ENCODE data around the gene GNG7. TPM values are rescaled to one million over a fixed set of nuclear protein-coding genes. Genes with fewer than 3 reads are reported as not detected.
"Not testable (repeated sequence)": the region's sequence is repeated elsewhere in the genome, so short reads cannot be mapped to it uniquely, and the experiment has no call there.

Gene GNG7
- total and polyA plus RNA-seq, 2 experiments from 2014 or later, result 0.11 to 0.13 TPM

- in situ Hi-C loops (cut with MboI), result no loop called here
- Histone ChIP-seq H3K4me3 (no peak overlapping the region), H2AFZ (no peak overlapping the region)
These were observed 128.0 kb downstream of the GNG7 start for GRCh38 chr19:2574478-2574931.

DNA sequence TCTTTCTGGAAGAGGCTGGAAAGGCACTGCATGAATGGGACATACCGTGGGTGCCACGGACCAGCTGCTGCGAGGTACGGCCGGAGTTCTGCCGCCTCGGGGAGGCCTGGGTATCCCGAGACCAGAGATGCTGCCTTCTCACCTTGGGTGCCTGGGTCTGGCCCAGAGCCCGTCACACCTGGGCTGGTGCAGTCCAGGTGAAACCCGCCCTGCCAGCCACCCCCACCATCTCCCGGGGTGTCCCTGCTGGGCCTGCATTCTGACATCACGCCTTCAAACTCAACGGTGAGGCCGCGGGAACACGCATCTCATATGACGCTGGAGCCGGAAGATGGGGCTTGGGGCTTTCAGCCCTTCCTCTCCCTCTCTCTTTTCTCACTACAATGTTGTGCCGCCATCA lies 128.6 kb downstream of the GNG7 start:
- Histone ChIP-seq H3K4me1 (ENCODE audit: insufficient read depth) (peaks cover 26% of the 10 kb centered on the region), H3K79me2 (ENCODE audit: insufficient read depth) (no peaks in the 10 kb centered on the region), H3K4me3 (no peak overlapping the region), H3K36me3 (ENCODE audit: low read depth) (no peaks in the 10 kb centered on the region), H3F3A (ENCODE audit: insufficient read depth) (peaks cover 16% of the 10 kb centered on the region), H3K9ac (no peak overlapping the region), H4K20me1 (ENCODE audit: insufficient read depth) (no peaks in the 10 kb centered on the region), H3K27me3 (replicated peaks; ENCODE audit: insufficient read depth) (no peaks in the 10 kb centered on the region), H3K4me2 (ENCODE audit: unreplicated experiment) (no peak overlapping the region), H3K9me2 (ENCODE audit: insufficient read depth) (no peaks in the 10 kb centered on the region), H3K9me3 (ENCODE audit: low read depth) (no peaks in the 10 kb centered on the region), H2AFZ (no peak overlapping the region), H3K27ac (no peak overlapping the region)
- in situ Hi-C loops (cut with MboI), result no loop called here
- no peak for DNase-seq
- 89 to 90% methylated on average over 17 to 18 of the region's 19 CpGs for WGBS, 2 experiments (ENCODE audit: low coverage in 1 of 2, low lambda C conversion rate in 2 of 2, missing lambda C conversion rate in 2 of 2)
- no peak for TF ChIP-seq EZH2phosphoT487 (IDR thresholded peaks at IDR 0.05; ENCODE audit: insufficient read depth, low read depth)
- TF ChIP-seq EZH2 (IDR thresholded peaks at IDR 0.05; ENCODE audit: insufficient read depth, poor library complexity, severe bottlenecking), result no peak

More at GRCh38 chr19:2574478-2574931, 128.0 kb downstream of the GNG7 start:
- no peaks in the 10 kb centered on the region for H3K36me3 ChIP-seq (ENCODE audit: low read depth)
- H3K4me1 ChIP-seq (ENCODE audit: insufficient read depth), result peaks cover 26% of the 10 kb centered on the region
- H3K27ac ChIP-seq, result no peak overlapping the region
- DNase-seq, result no peak
- no peak for TF ChIP-seq EZH2phosphoT487 (IDR thresholded peaks at IDR 0.05; ENCODE audit: insufficient read depth, low read depth)
- no peak for TF ChIP-seq EZH2 (IDR thresholded peaks at IDR 0.05; ENCODE audit: insufficient read depth, poor library complexity, severe bottlenecking)
- H3K9me2 ChIP-seq (ENCODE audit: insufficient read depth), result no peaks in the 10 kb centered on the region
- WGBS, 2 experiments (ENCODE audit: low coverage in 1 of 2, low lambda C conversion rate in 2 of 2, missing lambda C conversion rate in 2 of 2), result 90 to 93% methylated on average over 14 to 15 of the region's 15 CpGs
- H3K79me2 ChIP-seq (ENCODE audit: insufficient read depth), result no peaks in the 10 kb centered on the region
- no peaks in the 10 kb centered on the region for H3K9me3 ChIP-seq (ENCODE audit: low read depth)
- no peak overlapping the region for H3K9ac ChIP-seq
- peaks cover 16% of the 10 kb centered on the region for H3F3A ChIP-seq (ENCODE audit: insufficient read depth)
- no peaks in the 10 kb centered on the region for H4K20me1 ChIP-seq (ENCODE audit: insufficient read depth)
- H3K4me2 ChIP-seq (ENCODE audit: unreplicated experiment), result no peak overlapping the region
- H3K27me3 ChIP-seq (replicated peaks; ENCODE audit: insufficient read depth), result no peaks in the 10 kb centered on the region

DNA sequence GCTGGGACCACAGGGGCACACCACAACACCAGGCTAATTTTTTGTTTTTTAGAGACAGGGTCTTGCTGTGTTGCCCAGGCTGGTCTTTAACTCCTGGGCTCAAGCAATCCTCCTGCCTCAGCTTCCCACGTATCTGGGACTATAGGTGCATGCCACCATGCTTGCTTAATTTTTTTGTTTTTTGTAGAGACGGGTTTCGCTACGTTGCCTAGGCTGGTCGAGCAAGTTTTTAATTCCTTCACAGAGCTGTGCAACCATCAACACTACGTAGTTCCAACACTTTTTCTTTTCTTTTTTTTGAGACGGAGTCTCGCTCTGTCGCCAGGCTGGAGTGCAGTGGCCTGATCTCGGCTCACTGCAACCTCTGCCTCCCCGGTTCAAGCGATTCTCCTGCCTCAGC lies 130.3 kb downstream of the GNG7 start:
- H3K9ac ChIP-seq; DNase-seq; H3K9me2 ChIP-seq (ENCODE audit: insufficient read depth); H3K36me3 ChIP-seq (ENCODE audit: low read depth); H3K4me2 ChIP-seq (ENCODE audit: unreplicated experiment); H3K9me3 ChIP-seq (ENCODE audit: low read depth); H3K79me2 ChIP-seq (ENCODE audit: insufficient read depth); H3K27ac ChIP-seq; in situ Hi-C loops (cut with MboI); H3K4me1 ChIP-seq (ENCODE audit: insufficient read depth); H2AFZ ChIP-seq; H4K20me1 ChIP-seq (ENCODE audit: insufficient read depth); H3K4me3 ChIP-seq; H3K27me3 ChIP-seq (replicated peaks; ENCODE audit: insufficient read depth); H3F3A ChIP-seq (ENCODE audit: insufficient read depth): not testable (repeated sequence)
- 84 to 86% methylated on average over 11 to 12 of the region's 12 CpGs for WGBS, 2 experiments (ENCODE audit: low coverage in 1 of 2, low lambda C conversion rate in 2 of 2, missing lambda C conversion rate in 2 of 2)

DNA sequence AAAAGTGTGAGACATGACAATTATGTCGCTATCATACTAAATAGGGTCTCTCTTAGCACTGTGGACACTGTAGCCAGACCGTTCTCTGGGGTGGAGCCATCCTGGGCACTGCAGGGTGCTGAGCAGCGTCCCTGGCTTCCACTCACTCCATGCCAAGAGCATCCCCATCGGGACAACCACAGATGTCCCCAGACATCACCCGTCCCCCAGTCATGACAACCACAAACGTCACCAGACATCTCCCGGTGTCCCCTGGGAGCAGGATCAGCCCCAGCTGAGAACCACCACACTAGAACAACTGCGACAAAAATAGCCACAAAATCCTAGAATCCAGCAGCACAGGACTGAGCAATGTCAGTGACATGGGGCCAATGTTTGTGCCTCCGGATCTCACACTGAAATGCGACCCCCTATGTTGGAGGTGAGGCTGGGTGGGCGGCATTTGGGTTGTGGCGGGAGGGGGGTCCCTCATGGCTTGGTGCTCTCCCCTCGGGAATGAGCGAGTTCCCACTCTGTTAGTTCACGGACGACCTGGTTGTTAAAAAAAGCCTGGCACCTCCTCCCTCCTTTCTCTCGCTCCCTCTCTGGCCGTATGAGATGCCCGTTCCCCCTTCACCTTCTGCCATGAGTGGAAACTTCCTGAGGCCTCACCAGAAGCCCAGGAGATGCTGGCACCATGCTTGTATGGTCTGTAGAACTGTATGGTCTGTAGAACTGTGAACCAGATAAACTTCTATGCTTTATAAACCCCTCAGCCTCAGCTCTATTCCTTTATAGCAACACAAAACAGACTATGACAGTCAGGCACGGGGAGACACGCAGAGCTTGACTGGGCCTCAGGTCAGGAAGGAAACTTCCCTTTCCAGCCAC lies 132.7 kb downstream of the GNG7 start:
- Histone ChIP-seq H3F3A (ENCODE audit: insufficient read depth) (peaks cover 4% of the 10 kb centered on the region; the same call in 1 of the 2 replicates), H3K4me3 (no peak overlapping the region), H4K20me1 (ENCODE audit: insufficient read depth) (no peaks in the 10 kb centered on the region), H3K4me2 (ENCODE audit: unreplicated experiment) (no peak overlapping the region), H3K27me3 (replicated peaks; ENCODE audit: insufficient read depth) (no peaks in the 10 kb centered on the region), H3K36me3 (ENCODE audit: low read depth) (no peaks in the 10 kb centered on the region), H3K79me2 (ENCODE audit: insufficient read depth) (no peaks in the 10 kb centered on the region), H3K9ac (no peak overlapping the region), H3K4me1 (ENCODE audit: insufficient read depth) (no peaks in the 10 kb centered on the region), H3K27ac (no peak overlapping the region), H3K9me3 (ENCODE audit: low read depth) (no peaks in the 10 kb centered on the region), H2AFZ (no peak overlapping the region), H3K9me2 (ENCODE audit: insufficient read depth) (no peaks in the 10 kb centered on the region)
- 88 to 93% methylated on average over 16 to 21 of the region's 21 CpGs for WGBS, 2 experiments (ENCODE audit: low coverage in 1 of 2, low lambda C conversion rate in 2 of 2, missing lambda C conversion rate in 2 of 2)
- DNase-seq, result no peak
- in situ Hi-C loops (cut with MboI), result no loop called here
- no peak for TF ChIP-seq EZH2 (IDR thresholded peaks at IDR 0.05; ENCODE audit: insufficient read depth, poor library complexity, severe bottlenecking)
- no peak for TF ChIP-seq EZH2phosphoT487 (IDR thresholded peaks at IDR 0.05; ENCODE audit: insufficient read depth, low read depth)
